ENCODE measurements around the gene EEF1G.

EEF1G gene

GRCh38 chr11:62536301-62536957 is 37.3 kb downstream of the EEF1G start:
- DNase-seq: no peak

DNA sequence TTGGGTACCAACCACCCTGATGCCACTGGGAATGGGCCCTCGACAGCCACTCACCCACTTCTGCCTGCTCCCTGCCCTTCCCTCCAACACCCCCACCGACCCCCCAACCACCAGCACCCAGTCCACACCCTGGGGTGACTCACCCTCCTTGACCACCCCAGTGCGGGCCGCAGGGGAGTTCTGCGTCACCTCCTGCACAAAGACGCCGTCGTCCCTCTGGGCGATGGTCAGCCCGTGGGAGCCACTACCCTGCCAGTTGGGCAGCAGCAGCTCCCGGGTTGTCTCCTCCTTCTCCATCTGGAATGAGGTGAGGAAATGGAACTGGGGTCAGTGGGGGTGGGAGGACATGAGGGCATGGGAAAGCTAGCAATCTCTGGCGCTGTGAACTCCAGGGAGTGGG is 37.9 kb downstream of the EEF1G start:
- DNase-seq: no peak

GRCh38 chr11:62534779-62535545 is 38.7 kb downstream of the EEF1G start:
- no peak for DNase-seq

- DNase-seq: no peak
These were observed 41.6 kb downstream of the EEF1G start for GRCh38 chr11:62532096-62532495.

GRCh38 chr11:62516736-62517371 is 56.8 kb downstream of the EEF1G start:
- no peak for DNase-seq

- no peak for DNase-seq
These were observed 59.5 kb downstream of the EEF1G start for GRCh38 chr11:62514151-62514550.

- no peak for DNase-seq
These were observed 60.1 kb downstream of the EEF1G start for GRCh38 chr11:62513626-62514025.

GRCh38 chr11:62512961-62513360 is 60.7 kb downstream of the EEF1G start:
- no peak for DNase-seq
